Endothelial cell (in vitro differentiated cells): ENCODE measurements around the gene RNF167. TPM values are rescaled to one million over a fixed set of nuclear protein-coding genes. Genes with fewer than 3 reads are reported as not detected.

ENCODE experiments used
- DNase-seq: peaks from one replicate; pipeline ENCODE4 v3.0.0; 2021; ENCODE audit warnings: low spot score
- H3K27ac Mint-ChIP-seq: one replicate; pipeline ENCODE4 v1.8.0; 2021; ENCODE audit warnings: mixed read lengths, inconsistent platforms; ENCODE audit not compliant: unreplicated experiment
- H3K27me3 Mint-ChIP-seq: one replicate; pipeline ENCODE4 v1.8.0; 2021; ENCODE audit warnings: mild to moderate bottlenecking, moderate library complexity, mixed read lengths, inconsistent platforms; ENCODE audit not compliant: unreplicated experiment
- H3K36me3 Mint-ChIP-seq: one replicate; pipeline ENCODE4 v1.8.0; 2021; ENCODE audit warnings: mild to moderate bottlenecking, low read depth, mixed read lengths, inconsistent platforms; ENCODE audit not compliant: unreplicated experiment
- H3K4me1 Mint-ChIP-seq: one replicate; pipeline ENCODE4 v1.8.0; 2021; ENCODE audit warnings: mild to moderate bottlenecking, mixed read lengths, inconsistent platforms; ENCODE audit not compliant: unreplicated experiment
- H3K4me3 Mint-ChIP-seq: one replicate; pipeline ENCODE4 v1.8.0; 2021; ENCODE audit warnings: mild to moderate bottlenecking, mixed read lengths, inconsistent platforms; ENCODE audit not compliant: unreplicated experiment
- H3K9me3 Mint-ChIP-seq: one replicate; pipeline ENCODE4 v1.8.0; 2021; ENCODE audit warnings: mixed read lengths, inconsistent platforms; ENCODE audit not compliant: unreplicated experiment
- CTCF ChIP-seq: fragments of 200-600 bp; sonication (generic); IDR thresholded peaks from one replicate; pipeline ENCODE4 v1.5.0; 2021; ENCODE audit warnings: antibody characterized with exemption; ENCODE audit not compliant: unreplicated experiment
- long read RNA-seq: library from polyadenylated mRNA; unstranded; transcript quantifications from one replicate; pipeline ENCODE4 v2.0.0, GENCODE V29; 2020; ENCODE audit not compliant: unreplicated experiment
- total RNA-seq: library from RNA; stranded (reverse); fragmentation: NEBNext Ultra II Directional; extraction: Animal tissue kit (Norgen Biotek cat#: 25700); gene quantifications from one replicate; pipeline ENCODE4 v1.2.1, GENCODE V29; 2021; ENCODE audit not compliant: unreplicated experiment

RNF167 gene
- total RNA-seq, result 92.3 TPM
- long read RNA-seq, transcript RNF167-211 (9 exons, 1,757 nt), result major isoform, 16 of 35 reads
- long read RNA-seq, partial matches to known transcripts, result 4 of 35 reads
- long read RNA-seq, other reads (novel, unspliced or antisense), result 10 of 35 reads

- DNase-seq, result peak; percentile 91
- Mint-ChIP-seq H3K27ac (peak within 1 kb of the TSS; percentile 99), H3K27me3 (peaks cover 19% of the 10 kb centered on the region), H3K36me3 (peaks cover 20% of the 10 kb centered on the region), H3K4me3 (peak within 1 kb of the TSS; percentile 97), H3K9me3 (no peaks in the 10 kb centered on the region), H3K4me1 (peaks cover 26% of the 10 kb centered on the region)
- no peak for TF ChIP-seq CTCF
Observed at GRCh38 chr17:4939796-4940554, at the start of gene RNF167, which contains the start of gene SLC25A11. RNF167 (plus strand) TSS chr17:4940268; CDS start chr17:4940910, 642 bp downstream. SLC25A11 (minus strand) TSS chr17:4940046; CDS start chr17:4939910, 136 bp downstream.

GRCh38 chr17:4891411-4892410, 48.4 kb upstream of the RNF167 start:
- Mint-ChIP-seq H3K4me1 (no peaks in the 10 kb centered on the region), H3K27me3 (peaks cover 12% of the 10 kb centered on the region), H3K27ac (no peak overlapping the region), H3K4me3 (no peak overlapping the region), H3K36me3 (peaks cover 27% of the 10 kb centered on the region), H3K9me3 (no peaks in the 10 kb centered on the region)
- TF ChIP-seq CTCF, result no peak
- DNase-seq, result no peak

- TF ChIP-seq CTCF, result no peak
- Mint-ChIP-seq H3K4me1 (peaks cover 3% of the 10 kb centered on the region), H3K9me3 (no peaks in the 10 kb centered on the region), H3K4me3 (no peak overlapping the region), H3K27me3 (peaks cover 16% of the 10 kb centered on the region), H3K36me3 (peaks cover 24% of the 10 kb centered on the region), H3K27ac (no peak overlapping the region)
- DNase-seq, result no peak
Observed at GRCh38 chr17:4892499-4893221, 47.4 kb upstream of the RNF167 start.

GRCh38 chr17:4893272-4893671, 46.8 kb upstream of the RNF167 start:
- peaks cover 6% of the 10 kb centered on the region for H3K4me1 Mint-ChIP-seq
- H3K9me3 Mint-ChIP-seq, result no peaks in the 10 kb centered on the region
- TF ChIP-seq CTCF, result no peak
- peaks cover 27% of the 10 kb centered on the region for H3K36me3 Mint-ChIP-seq
- no peak overlapping the region for H3K4me3 Mint-ChIP-seq
- H3K27ac Mint-ChIP-seq, result no peak overlapping the region
- DNase-seq, result no peak
- H3K27me3 Mint-ChIP-seq, result peaks cover 16% of the 10 kb centered on the region
